Panc1 (cell line): ENCODE measurements around the gene FHIT. TPM values are rescaled to one million over a fixed set of nuclear protein-coding genes. Genes with fewer than 3 reads are reported as not detected.

Experiments
- ATAC-seq: fragments of 200-7000 bp; cut with Tn5 transposase; 2 replicates; pipeline ENCODE4 v1.9.1; 2020; ENCODE audit warnings: mild to moderate bottlenecking, moderate library complexity
- BruUV-seq: library from RNA; stranded (reverse); fragments of 400-500 nt; replicated peaks from 2 replicates; lab custom pipeline; 2021; lab: Mats Ljungman, UMichigan
- CTCF ChIA-PET: fragments of 300-600 bp; sonication (Branson Sonifier 250); formaldehyde crosslinking; loops from one replicate; lab custom pipeline; 2022; ENCODE audit warnings: antibody characterized with exemption; lab: Charles Lee
- POLR2A ChIA-PET: fragments of 300-600 bp; sonication (Branson Sonifier 250); formaldehyde crosslinking; loops from one replicate; lab custom pipeline; 2022; ENCODE audit warnings: antibody characterized with exemption; lab: Charles Lee
- DNase-seq: peaks from one replicate; pipeline ENCODE4 v3.0.0-alpha.2; 2010; ENCODE audit warnings: low read depth, low spot score
- H3K27ac ChIP-seq: 2 replicates; pipeline ENCODE4 v1.5.1; 2011; ENCODE audit warnings: mild to moderate bottlenecking, low read length, inconsistent platforms
- H3K27me3 ChIP-seq: fragments of 200-500 bp; sonication (Bioruptor generic); 2 replicates; pipeline ENCODE4 v1.6.0; 2014; ENCODE audit warnings: low read length, inconsistent platforms; ENCODE audit not compliant: control insufficient read depth, insufficient read depth
- H3K36me3 ChIP-seq: fragments of 200-500 bp; sonication (Bioruptor generic); 2 replicates; pipeline ENCODE4 v1.5.1; 2014; ENCODE audit warnings: inconsistent platforms, mild to moderate bottlenecking, low read length, moderate library complexity; ENCODE audit not compliant: control insufficient read depth, insufficient read depth
- H3K4me1 ChIP-seq: 2 replicates; pipeline ENCODE4 v1.5.1; 2011; ENCODE audit warnings: inconsistent platforms, mild to moderate bottlenecking, low read length, moderate library complexity; ENCODE audit not compliant: control insufficient read depth, insufficient read depth
- H3K4me3 ChIP-seq, 2 experiments: 2 replicates each; pipeline ENCODE4 v1.5.1; 2011 to 2012; ENCODE audit warnings: low read depth in 2 of 2, low read length in 2 of 2, mild to moderate bottlenecking in 2 of 2, inconsistent platforms in 1 of 2, moderate library complexity in 1 of 2
- H3K9me3 ChIP-seq: fragments of 200-500 bp; sonication (Bioruptor generic); 2 replicates; pipeline ENCODE4 v1.5.1; 2014; ENCODE audit warnings: low read depth, mild to moderate bottlenecking, inconsistent platforms, low read length, moderate library complexity; ENCODE audit not compliant: control insufficient read depth, insufficient read depth
- CTCF ChIP-seq: fragments of 450-650 bp; IDR thresholded peaks from 2 replicates; pipeline ENCODE4 v1.5.1; 2017; ENCODE audit warnings: mild to moderate bottlenecking
- POLR2AphosphoS5 ChIP-seq: IDR thresholded peaks from 2 replicates; pipeline ENCODE4 v1.6.1; 2012; ENCODE audit warnings: mild to moderate bottlenecking, low read depth, low read length, moderate library complexity
- REST ChIP-seq, 2 experiments: IDR thresholded peaks; 2 replicates each; pipeline ENCODE4 v1.6.1; 2011 to 2012; ENCODE audit warnings: low read depth in 2 of 2, control low read depth in 1 of 2, low read length in 1 of 2, mild to moderate bottlenecking in 1 of 2, moderate library complexity in 1 of 2; ENCODE audit not compliant: insufficient read depth in 1 of 2
- SIN3A ChIP-seq: IDR thresholded peaks from 2 replicates; pipeline ENCODE4 v1.6.1; 2012; ENCODE audit warnings: low read depth, mild to moderate bottlenecking, low read length, moderate library complexity, borderline replicate concordance; ENCODE audit not compliant: insufficient read depth
- TCF7L2 ChIP-seq: IDR thresholded peaks from 2 replicates; pipeline ENCODE4 v1.6.1; 2011; ENCODE audit warnings: mild to moderate bottlenecking, low read depth, low read length, inconsistent platforms
- in situ Hi-C: cut with HindIII; loops from 2 replicates; pipeline ENCODE4 v1.10.0; 2016; ENCODE audit warnings: low sequenced_read_pairs, low pct_unique_long_range_greater_than_20kb
- intact Hi-C: fragments of 100-400 bp; cut with micrococcal nuclease; formaldehyde crosslinking; loops from one replicate; pipeline ENCODE4 v1.10.0; 2022; ENCODE audit not compliant: unreplicated experiment
- total RNA-seq: library from RNA; stranded (reverse); gene quantifications from one replicate; pipeline ENCODE4 v1.2.1, GENCODE V29; 2021; ENCODE audit not compliant: unreplicated experiment

Gene FHIT
- total RNA-seq, 1 experiment from 2014 or later = 2.2 TPM

- in situ Hi-C loops (no loop called here), intact Hi-C loops (no loop called here)
- ATAC-seq (no peak), DNase-seq (no peak)
- Histone ChIP-seq H3K27me3 (no peaks in the 10 kb centered on the region), H3K4me3 (no peak overlapping the region), H3K27ac (no peak overlapping the region), H3K36me3 (no peaks in the 10 kb centered on the region), H3K9me3 (no peaks in the 10 kb centered on the region), H3K4me1 (no peaks in the 10 kb centered on the region)
- CTCF ChIA-PET = no interaction called here
- no TSS peak for BruUV-seq
- TF ChIP-seq SIN3A (no peak), TCF7L2 (no peak), POLR2AphosphoS5 (no peak), REST (IDR thresholded peaks at IDR 0.05; ENCODE audit: insufficient read depth in 1 of 2, low read depth in 2 of 2, low read length in 1 of 2) (no peak), CTCF (no peak)
- POLR2A ChIA-PET = no interaction called here
These were observed 218.3 kb downstream of the FHIT start for GRCh38 chr3:61032991-61033390.

- CTCF ChIA-PET = no interaction called here
- BruUV-seq = no TSS peak
- Histone ChIP-seq H3K4me3 (no peak overlapping the region), H3K27ac (no peak overlapping the region), H3K4me1 (no peaks in the 10 kb centered on the region), H3K9me3 (no peaks in the 10 kb centered on the region), H3K27me3 (no peaks in the 10 kb centered on the region), H3K36me3 (no peaks in the 10 kb centered on the region)
- no peak for DNase-seq
- TF ChIP-seq SIN3A = no peak
- no peak for TF ChIP-seq TCF7L2
- no peak for ATAC-seq
- intact Hi-C loops = no loop called here
- POLR2A ChIA-PET = no interaction called here
- in situ Hi-C loops = no loop called here
These were observed 219.7 kb downstream of the FHIT start for GRCh38 chr3:61031503-61031902.

GRCh38 chr3:61030469-61031035 is 220.7 kb downstream of the FHIT start:
- CTCF ChIA-PET = no interaction called here
- Histone ChIP-seq H3K36me3 (no peaks in the 10 kb centered on the region), H3K27me3 (no peaks in the 10 kb centered on the region), H3K9me3 (no peaks in the 10 kb centered on the region), H3K27ac (no peak overlapping the region), H3K4me1 (no peaks in the 10 kb centered on the region), H3K4me3 (no peak overlapping the region)
- POLR2A ChIA-PET = no interaction called here
- no peak for ATAC-seq
- intact Hi-C loops (no loop called here), in situ Hi-C loops (no loop called here)
- no peak for DNase-seq
- no TSS peak for BruUV-seq
- TF ChIP-seq TCF7L2 (no peak), REST (IDR thresholded peaks at IDR 0.05; ENCODE audit: insufficient read depth in 1 of 2, low read depth in 2 of 2, low read length in 1 of 2) (no peak), POLR2AphosphoS5 (no peak), CTCF (no peak), SIN3A (no peak)
